ENCODE results near the gene MEG3.

MEG3 gene

GRCh38 chr14:100841066-100841760, 15.3 kb downstream of the MEG3 start:
- Mint-ChIP-seq H3K36me3 (ENCODE audit: low read depth) (no peaks in the 10 kb centered on the region), H3K27ac (peak overlapping the region in 2 of 3 experiments; percentile 45 to 90), H3K27me3 (ENCODE audit: low read depth) (peaks cover 6% of the 10 kb centered on the region), H3K9me3 (no peaks in the 10 kb centered on the region), H3K4me1 (peaks cover 68% of the 10 kb centered on the region), H3K4me3 (no peak overlapping the region)
- no peak for TF ChIP-seq CTCF (IDR thresholded peaks at IDR 0.05; ENCODE audit: unreplicated experiment in 3 of 3)

DNA sequence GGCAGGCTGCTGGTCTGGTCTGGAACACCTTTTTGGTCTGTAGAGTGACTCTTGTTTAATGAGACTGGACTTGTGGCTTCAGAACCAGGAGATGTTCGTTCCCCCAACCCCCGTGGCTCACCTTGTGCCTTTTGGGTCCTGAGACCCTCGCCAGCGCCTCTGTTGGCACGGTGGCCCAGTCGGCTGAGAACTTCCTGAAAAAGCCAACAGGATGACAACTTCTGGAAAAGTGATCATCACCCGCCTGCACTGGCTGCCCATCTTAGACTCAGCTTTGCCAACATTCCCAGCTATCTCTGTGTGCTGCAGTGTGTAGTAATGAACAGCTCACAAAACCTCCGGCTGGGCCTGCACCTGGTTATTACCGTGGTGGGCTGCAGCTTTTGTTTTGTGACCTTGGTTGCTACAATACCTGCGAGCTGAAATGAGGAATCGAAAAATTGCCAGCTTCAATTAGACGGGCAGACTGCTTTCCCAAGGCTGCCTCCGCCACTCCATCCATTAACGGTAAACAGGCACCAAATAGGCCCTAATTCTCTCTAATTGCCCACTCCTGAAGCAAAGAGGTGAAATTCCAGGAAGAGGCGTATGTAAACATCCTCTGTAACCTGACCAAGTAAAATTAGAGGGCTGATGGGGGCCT, 16.0 kb downstream of the MEG3 start:
- H3K27ac Mint-ChIP-seq: peak overlapping the region in 2 of 3 experiments; percentile 72 to 87
- H3K4me1 Mint-ChIP-seq: peaks cover 62% of the 10 kb centered on the region
- H3K36me3 Mint-ChIP-seq (ENCODE audit: low read depth): no peaks in the 10 kb centered on the region
- peaks cover 6% of the 10 kb centered on the region for H3K27me3 Mint-ChIP-seq (ENCODE audit: low read depth)
- H3K9me3 Mint-ChIP-seq: no peaks in the 10 kb centered on the region
- no peak overlapping the region for H3K4me3 Mint-ChIP-seq
- TF ChIP-seq CTCF (IDR thresholded peaks at IDR 0.05; ENCODE audit: unreplicated experiment in 3 of 3): no peak

DNA sequence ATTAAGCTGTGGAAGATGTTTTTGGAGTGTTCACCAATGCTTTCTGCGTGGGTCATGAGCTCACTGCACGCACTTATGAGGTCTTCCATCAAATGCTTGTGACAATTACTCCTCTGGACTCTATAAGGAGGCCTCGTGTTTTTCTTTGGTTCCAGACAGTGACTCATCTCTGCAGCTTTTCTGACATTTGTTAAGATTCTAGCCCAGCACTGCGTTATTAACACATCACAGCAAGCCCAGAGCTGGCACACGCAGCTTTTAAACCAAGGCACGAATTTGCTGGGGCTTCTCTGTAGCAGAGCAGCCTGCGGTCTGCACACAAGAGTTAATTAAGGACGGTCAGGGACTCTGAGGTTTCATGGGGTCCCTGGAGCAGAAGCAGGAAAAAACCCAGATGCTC, 16.9 kb downstream of the MEG3 start:
- H3K9me3 Mint-ChIP-seq: no peaks in the 10 kb centered on the region
- H3K27me3 Mint-ChIP-seq (ENCODE audit: low read depth): peaks cover 3% of the 10 kb centered on the region
- no peaks in the 10 kb centered on the region for H3K36me3 Mint-ChIP-seq (ENCODE audit: low read depth)
- H3K4me1 Mint-ChIP-seq: peaks cover 53% of the 10 kb centered on the region
- no peak overlapping the region for H3K4me3 Mint-ChIP-seq
- H3K27ac Mint-ChIP-seq: peak overlapping the region in 2 of 3 experiments; percentile 72 to 87
- no peak for TF ChIP-seq CTCF (IDR thresholded peaks at IDR 0.05; ENCODE audit: unreplicated experiment in 3 of 3)

- peaks cover 3% of the 10 kb centered on the region for H3K27me3 Mint-ChIP-seq (ENCODE audit: low read depth)
- H3K4me3 Mint-ChIP-seq: no peak overlapping the region
- no peaks in the 10 kb centered on the region for H3K36me3 Mint-ChIP-seq (ENCODE audit: low read depth)
- no peak for TF ChIP-seq CTCF (IDR thresholded peaks at IDR 0.05; ENCODE audit: unreplicated experiment in 3 of 3)
- no peaks in the 10 kb centered on the region for H3K9me3 Mint-ChIP-seq
- H3K4me1 Mint-ChIP-seq: peaks cover 41% of the 10 kb centered on the region
- H3K27ac Mint-ChIP-seq: peak overlapping the region in 1 of 3 experiments; percentile 56
These were observed 18.1 kb downstream of the MEG3 start for GRCh38 chr14:100844082-100844408.

DNA sequence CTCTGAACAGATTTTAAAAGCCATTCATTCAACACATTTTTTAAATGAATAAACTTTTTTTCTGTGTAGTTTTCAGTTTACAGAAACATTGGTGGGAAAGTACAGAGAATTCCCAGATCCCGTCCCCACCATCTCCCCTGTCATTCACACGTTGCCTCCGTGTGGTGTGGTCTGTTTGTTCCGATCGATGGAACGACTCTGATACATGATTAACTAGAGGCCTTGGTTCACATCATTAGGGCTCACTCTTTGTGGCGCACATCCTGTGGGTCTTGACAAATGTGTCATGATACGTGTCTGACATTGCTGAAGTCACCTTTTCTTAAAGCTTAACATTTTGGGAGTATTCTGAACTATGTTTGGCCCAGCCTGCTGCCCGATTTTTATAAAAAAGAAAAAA, 18.5 kb downstream of the MEG3 start:
- Mint-ChIP-seq H3K27me3 (ENCODE audit: low read depth) (peaks cover 3% of the 10 kb centered on the region), H3K4me1 (peaks cover 37% of the 10 kb centered on the region), H3K27ac (peak overlapping the region in 2 of 3 experiments; percentile 14 to 56), H3K36me3 (ENCODE audit: low read depth) (no peaks in the 10 kb centered on the region), H3K9me3 (no peaks in the 10 kb centered on the region), H3K4me3 (no peak overlapping the region)
- no peak for TF ChIP-seq CTCF (IDR thresholded peaks at IDR 0.05; ENCODE audit: unreplicated experiment in 3 of 3)

DNA sequence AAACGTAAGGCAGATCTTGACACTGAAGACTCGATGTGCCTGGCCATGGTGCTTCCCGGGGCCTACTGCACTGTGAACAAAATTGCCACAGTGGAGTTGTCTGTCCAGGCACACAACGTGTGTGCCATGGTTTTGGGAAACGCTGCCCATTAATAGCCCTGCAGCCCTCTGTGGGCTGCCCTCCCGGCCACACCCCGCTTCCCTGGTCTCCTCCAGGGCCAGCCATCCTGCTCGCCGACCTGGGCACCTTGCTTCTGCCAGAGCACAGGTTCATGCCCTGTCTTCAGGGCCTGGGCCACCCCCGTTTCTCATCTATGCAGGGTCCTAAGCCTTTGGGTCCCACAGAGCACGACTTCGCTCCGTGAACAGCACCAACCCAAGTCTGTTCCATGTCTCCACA, 18.9 kb downstream of the MEG3 start:
- no peak overlapping the region for H3K4me3 Mint-ChIP-seq
- H3K9me3 Mint-ChIP-seq: no peaks in the 10 kb centered on the region
- no peak overlapping the region for H3K27ac Mint-ChIP-seq
- no peaks in the 10 kb centered on the region for H3K36me3 Mint-ChIP-seq (ENCODE audit: low read depth)
- peaks cover 33% of the 10 kb centered on the region for H3K4me1 Mint-ChIP-seq
- no peak for TF ChIP-seq CTCF (IDR thresholded peaks at IDR 0.05; ENCODE audit: unreplicated experiment in 3 of 3)
- peaks cover 3% of the 10 kb centered on the region for H3K27me3 Mint-ChIP-seq (ENCODE audit: low read depth)
